SK-N-MC (cell line): ENCODE data around the gene IL19.

Experiments used
- EZH2 ChIP-seq: fragments of 200-600 bp; sonication (generic); IDR thresholded peaks from one replicate; pipeline ENCODE4 v1.6.1; 2017; ENCODE audit warnings: antibody characterized with exemption
- FOXP2 ChIP-seq: optimal IDR thresholded peaks from 2 replicates; pipeline ENCODE3; 2011; ENCODE audit warnings: mild to moderate bottlenecking, moderate library complexity; ENCODE audit not compliant: insufficient read depth; ENCODE audit errors: extremely low read length, control extremely low read depth
- POLR2AphosphoS5 ChIP-seq: IDR thresholded peaks from 2 replicates; pipeline ENCODE4 v1.6.1; 2012; ENCODE audit warnings: mild to moderate bottlenecking, low read depth, low read length, borderline replicate concordance

- TF ChIP-seq POLR2AphosphoS5 = no peak
- no peak for TF ChIP-seq EZH2
- TF ChIP-seq FOXP2 = no peak
Observed at GRCh38 chr1:206783506-206783905, 12.9 kb downstream of the IL19 start.
